NCI-H187 (cell line): ENCODE data around the gene COX4I2.

Experiments used
- DNase-seq, 2 experiments: peaks; one replicate each; lab custom pipeline; 2025; lab: John Stamatoyannopoulos, UW

COX4I2 gene

GRCh38 chr20:31676609-31676989 is 38.9 kb downstream of the COX4I2 start:
- DNase-seq: no peak

- DNase-seq: no peak
These were observed 40.0 kb downstream of the COX4I2 start for GRCh38 chr20:31677553-31678260.

- no peak for DNase-seq
These were observed 41.0 kb downstream of the COX4I2 start for GRCh38 chr20:31678389-31679356.

- no peak for DNase-seq
These were observed 41.9 kb downstream of the COX4I2 start for GRCh38 chr20:31679357-31680285.

GRCh38 chr20:31680286-31681127 is 42.8 kb downstream of the COX4I2 start:
- no peak for DNase-seq

GRCh38 chr20:31681128-31681727 is 43.5 kb downstream of the COX4I2 start:
- DNase-seq: no peak

GRCh38 chr20:31681769-31682168 is 44.1 kb downstream of the COX4I2 start:
- no peak for DNase-seq

GRCh38 chr20:31682352-31682751 is 44.6 kb downstream of the COX4I2 start:
- no peak for DNase-seq

- DNase-seq: no peak
These were observed 45.2 kb downstream of the COX4I2 start for GRCh38 chr20:31682927-31683326.

GRCh38 chr20:31684153-31685015 is 46.7 kb downstream of the COX4I2 start:
- DNase-seq: no peak

- no peak for DNase-seq
These were observed 48.3 kb downstream of the COX4I2 start for GRCh38 chr20:31685853-31686643.

- no peak for DNase-seq
These were observed 50.1 kb downstream of the COX4I2 start for GRCh38 chr20:31687777-31688176.

GRCh38 chr20:31689141-31689540 is 51.4 kb downstream of the COX4I2 start:
- no peak for DNase-seq

- no peak for DNase-seq
These were observed 52.5 kb downstream of the COX4I2 start for GRCh38 chr20:31690124-31690666.

- DNase-seq: no peak
These were observed 54.0 kb downstream of the COX4I2 start for GRCh38 chr20:31691646-31692275.

- no peak for DNase-seq
These were observed 55.7 kb downstream of the COX4I2 start for GRCh38 chr20:31693402-31693801.

GRCh38 chr20:31693987-31694661 is 56.4 kb downstream of the COX4I2 start:
- DNase-seq: no peak
